ENCODE results near the gene RIBC2. TPM values are rescaled to one million over a fixed set of nuclear protein-coding genes. Genes with fewer than 3 reads are reported as not detected.
"Not testable (repeated sequence)": the region's sequence is repeated elsewhere in the genome, so short reads cannot be mapped to it uniquely, and the experiment has no call there.

The RIBC2 gene
- polyA plus RNA-seq, 1 of the 3 experiments (the other 2 are of a cell fraction), result not detected

DNA sequence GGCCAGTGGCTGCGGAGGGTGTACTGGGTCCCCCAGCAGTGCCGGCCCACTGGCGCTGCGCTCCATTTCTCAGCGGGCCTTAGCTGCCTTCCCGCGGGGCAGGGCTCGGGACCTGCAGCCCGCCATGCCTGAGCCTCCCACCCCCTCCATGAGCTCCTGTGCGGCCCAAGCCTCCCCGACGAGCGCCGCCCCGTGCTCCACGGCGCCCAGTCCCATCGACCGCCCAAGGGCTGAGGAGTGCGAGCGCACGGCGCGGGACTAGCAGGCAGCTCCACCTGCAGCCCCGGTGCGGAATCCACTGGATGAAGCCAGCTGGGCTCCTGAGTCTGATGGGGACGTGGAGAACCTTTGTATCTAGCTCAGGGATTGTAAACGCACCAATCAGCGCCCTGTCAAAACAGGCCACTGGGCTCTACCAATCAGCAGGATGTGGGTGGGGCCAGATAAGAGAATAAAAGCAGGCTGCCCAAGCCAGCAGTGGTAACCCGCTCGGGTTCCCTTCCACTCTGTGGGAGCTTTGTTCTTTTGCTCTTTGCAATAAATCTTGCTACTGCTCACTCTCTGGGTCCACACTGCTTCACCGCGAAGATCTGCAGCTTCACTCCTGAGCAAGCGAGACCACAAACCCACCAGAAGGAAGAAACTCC lies 23.5 kb downstream of the RIBC2 start:
- DNase-seq; H3F3A ChIP-seq (replicated peaks; ENCODE audit: insufficient read depth); H3K9ac ChIP-seq; H3K79me2 ChIP-seq (ENCODE audit: insufficient read depth); H3K27me3 ChIP-seq (ENCODE audit: insufficient read depth); H3K4me2 ChIP-seq; H3K27ac ChIP-seq (ENCODE audit: low read depth in 2 of 2, low read length in 1 of 2); H4K20me1 ChIP-seq (ENCODE audit: insufficient read depth); H3K36me3 ChIP-seq (replicated peaks in 1 of 2; ENCODE audit: control insufficient read depth in 1 of 2, insufficient read depth in 2 of 2, low read length in 1 of 2); H3K9me2 ChIP-seq; H2AFZ ChIP-seq (ENCODE audit: low read depth); H3K9me3 ChIP-seq; POLR2A ChIA-PET; H3K4me3 ChIP-seq (ENCODE audit: low read depth in 2 of 2, low read length in 1 of 2): not testable (repeated sequence)
- WGBS (ENCODE audit: low lambda C conversion rate), result 92% methylated on average over 15 of the region's 34 CpGs
- H3K4me1 ChIP-seq (ENCODE audit: control insufficient read depth in 1 of 2, insufficient read depth in 2 of 2, low read depth in 1 of 2, low read length in 1 of 2), result peaks cover 0 to 11% of the 10 kb centered on the region in 2 experiments; a peak in 1 of 4 replicates
- CTCF ChIA-PET, result interaction anchor here (1.2 to 7.8 kb wide), 6 partner anchors 95 to 168 kb away, joined by 3 to 108 read pairs (median 4); no protein-coding TSS in a partner anchor

DNA sequence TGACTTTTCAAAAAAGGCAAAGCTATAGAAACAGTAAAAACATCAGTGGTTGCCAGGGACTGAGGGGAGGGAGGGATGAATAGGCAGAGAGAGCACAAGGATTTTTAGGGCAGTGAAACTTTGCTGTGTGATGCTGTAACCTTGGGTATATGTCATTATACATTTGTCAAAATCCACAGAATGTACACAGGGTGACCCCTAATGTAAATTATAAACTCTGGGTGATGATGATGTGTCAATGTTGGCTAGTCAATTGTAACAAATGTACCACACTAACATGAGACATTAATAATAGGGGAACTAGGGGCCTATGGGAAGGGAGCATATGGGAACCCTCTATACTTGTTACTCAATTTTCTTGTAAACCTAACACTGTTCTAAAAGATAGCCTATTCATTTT lies 24.8 kb downstream of the RIBC2 start:
- CTCF ChIA-PET, result interaction anchor here (1.0 to 7.8 kb wide), 4 partner anchors 92 to 170 kb away, joined by 3 to 108 read pairs (median 6); no protein-coding TSS in a partner anchor
- Histone ChIP-seq H3K9ac (no peak overlapping the region), H3K9me2 (no peaks in the 10 kb centered on the region)

DNA sequence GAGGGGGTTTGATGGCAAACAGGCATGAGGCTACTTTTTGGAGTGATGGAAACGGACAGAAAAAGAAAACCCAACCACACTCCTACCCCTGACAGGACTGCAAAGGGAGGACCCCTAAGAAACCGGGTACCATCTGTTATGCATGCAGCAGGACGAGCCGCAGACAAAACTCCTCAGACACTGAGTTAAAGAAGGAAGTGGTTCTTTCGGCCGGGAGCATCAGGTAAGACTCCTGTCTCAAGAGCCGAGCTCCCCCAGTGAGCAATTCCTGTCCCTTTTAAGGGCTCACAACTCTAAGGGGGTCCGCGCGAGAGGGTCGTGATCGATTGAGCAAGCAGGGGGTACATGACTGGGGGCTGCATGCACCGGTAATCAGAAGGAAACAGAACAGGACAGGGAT lies 27.2 kb downstream of the RIBC2 start:
- H2AFZ ChIP-seq (ENCODE audit: low read depth); H3K27me3 ChIP-seq (ENCODE audit: insufficient read depth); DNase-seq; H3K9me2 ChIP-seq; H3K36me3 ChIP-seq (replicated peaks in 1 of 2; ENCODE audit: control insufficient read depth in 1 of 2, insufficient read depth in 2 of 2, low read length in 1 of 2); H3K4me2 ChIP-seq; H3K79me2 ChIP-seq (ENCODE audit: insufficient read depth); H3K9me3 ChIP-seq; H3K27ac ChIP-seq (ENCODE audit: low read depth in 2 of 2, low read length in 1 of 2); H3F3A ChIP-seq (replicated peaks; ENCODE audit: insufficient read depth); H3K9ac ChIP-seq; H3K4me1 ChIP-seq (ENCODE audit: control insufficient read depth in 1 of 2, insufficient read depth in 2 of 2, low read depth in 1 of 2, low read length in 1 of 2); H3K4me3 ChIP-seq (ENCODE audit: low read depth in 2 of 2, low read length in 1 of 2); H4K20me1 ChIP-seq (ENCODE audit: insufficient read depth): not testable (repeated sequence)
- WGBS (ENCODE audit: low lambda C conversion rate), result 51% methylated on average over 13 of the region's 13 CpGs
- ChIA-PET POLR2A (interaction anchor here (1.7 kb wide), 1 partner anchor 113 kb away, joined by 6 read pairs; no protein-coding TSS in a partner anchor), CTCF (interaction anchor here (0.6 to 7.8 kb wide), 12 partner anchors 10 to 171 kb away, joined by 3 to 108 read pairs (median 4); no protein-coding TSS in a partner anchor)

More for the DNA sequence above, 24.8 kb downstream of the RIBC2 start:
- DNase-seq, result no peak
- no peaks in the 10 kb centered on the region for H3K9me3 ChIP-seq
- peaks cover 0 to 11% of the 10 kb centered on the region in 2 experiments; a peak in 1 of 4 replicates for H3K4me1 ChIP-seq (ENCODE audit: control insufficient read depth in 1 of 2, insufficient read depth in 2 of 2, low read depth in 1 of 2, low read length in 1 of 2)
- TF ChIP-seq MEF2A (IDR thresholded peaks at IDR 0.05; ENCODE audit: borderline replicate concordance, low read depth), result no peak
- TF ChIP-seq RAD21 (IDR thresholded peaks at IDR 0.05; ENCODE audit: low read length), result no peak
- TF ChIP-seq, protein P1, sequence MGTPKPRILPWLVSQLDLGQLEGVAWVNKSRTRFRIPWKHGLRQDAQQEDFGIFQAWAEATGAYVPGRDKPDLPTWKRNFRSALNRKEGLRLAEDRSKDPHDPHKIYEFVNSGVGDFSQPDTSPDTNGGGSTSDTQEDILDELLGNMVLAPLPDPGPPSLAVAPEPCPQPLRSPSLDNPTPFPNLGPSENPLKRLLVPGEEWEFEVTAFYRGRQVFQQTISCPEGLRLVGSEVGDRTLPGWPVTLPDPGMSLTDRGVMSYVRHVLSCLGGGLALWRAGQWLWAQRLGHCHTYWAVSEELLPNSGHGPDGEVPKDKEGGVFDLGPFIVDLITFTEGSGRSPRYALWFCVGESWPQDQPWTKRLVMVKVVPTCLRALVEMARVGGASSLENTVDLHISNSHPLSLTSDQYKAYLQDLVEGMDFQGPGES (IDR thresholded peaks at IDR 0.05; ENCODE audit: low read depth, low read length), result no peak
- no peak for TF ChIP-seq SIN3A (IDR thresholded peaks at IDR 0.05; ENCODE audit: borderline replicate concordance, low read depth, low read length)
- TF ChIP-seq GATA2 (CRISPR knock-in tag; IDR thresholded peaks at IDR 0.05), result no peak
- TF ChIP-seq YY1 (IDR thresholded peaks at IDR 0.05; ENCODE audit: low read depth), result no peak
- TF ChIP-seq, protein P2, sequence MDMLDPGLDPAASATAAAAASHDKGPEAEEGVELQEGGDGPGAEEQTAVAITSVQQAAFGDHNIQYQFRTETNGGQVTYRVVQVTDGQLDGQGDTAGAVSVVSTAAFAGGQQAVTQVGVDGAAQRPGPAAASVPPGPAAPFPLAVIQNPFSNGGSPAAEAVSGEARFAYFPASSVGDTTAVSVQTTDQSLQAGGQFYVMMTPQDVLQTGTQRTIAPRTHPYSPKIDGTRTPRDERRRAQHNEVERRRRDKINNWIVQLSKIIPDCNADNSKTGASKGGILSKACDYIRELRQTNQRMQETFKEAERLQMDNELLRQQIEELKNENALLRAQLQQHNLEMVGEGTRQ (IDR thresholded peaks at IDR 0.05; ENCODE audit: borderline replicate concordance, low read depth, low read length), result no peak
- no peak overlapping the region for H3K4me2 ChIP-seq
- no peak overlapping the region for H3K4me3 ChIP-seq (ENCODE audit: low read depth in 2 of 2, low read length in 1 of 2)
- H3K79me2 ChIP-seq (ENCODE audit: insufficient read depth), result no peaks in the 10 kb centered on the region
- H3F3A ChIP-seq (replicated peaks; ENCODE audit: insufficient read depth), result no peaks in the 10 kb centered on the region
- H3K27ac ChIP-seq (ENCODE audit: low read depth in 2 of 2, low read length in 1 of 2), result no peak overlapping the region
- POLR2A ChIA-PET, result no interaction called here
- H3K27me3 ChIP-seq (ENCODE audit: insufficient read depth), result no peaks in the 10 kb centered on the region
- H4K20me1 ChIP-seq (ENCODE audit: insufficient read depth), result no peaks in the 10 kb centered on the region
- no peak overlapping the region for H2AFZ ChIP-seq (ENCODE audit: low read depth)
- no peaks in the 10 kb centered on the region for H3K36me3 ChIP-seq (replicated peaks in 1 of 2; ENCODE audit: control insufficient read depth in 1 of 2, insufficient read depth in 2 of 2, low read length in 1 of 2)

Data from SK-N-SH (cell line).